SK-N-SH treated with all-trans-retinoic acid at 6 μM for 48 hours (cell line): ENCODE data around the gene AGTPBP1.

ENCODE experiments used
- ARNTL ChIP-seq: fragments of 450-650 bp; formaldehyde crosslinking; IDR thresholded peaks from 2 replicates; pipeline ENCODE4 v1.5.0; 2020; ENCODE audit warnings: low read depth, mild to moderate bottlenecking, moderate library complexity, borderline replicate concordance
- CSDC2 ChIP-seq: fragments of 250-450 bp; sonication (Bioruptor Pico); IDR thresholded peaks from 2 replicates; pipeline ENCODE4 v1.5.0; 2020; ENCODE audit warnings: mild to moderate bottlenecking, moderate library complexity
- PATZ1 ChIP-seq: fragments of 250-450 bp; sonication (Bioruptor Pico); IDR thresholded peaks from 2 replicates; pipeline ENCODE4 v1.8.0; 2020; ENCODE audit warnings: mild to moderate bottlenecking, moderate library complexity, borderline replicate concordance
- PPARA ChIP-seq: fragments of 250-450 bp; sonication (Bioruptor Pico); IDR thresholded peaks from 2 replicates; pipeline ENCODE4 v1.5.0; 2020; ENCODE audit warnings: mild to moderate bottlenecking, borderline replicate concordance
- RARB ChIP-seq: fragments of 250-450 bp; sonication (Bioruptor Pico); IDR thresholded peaks from 2 replicates; pipeline ENCODE4 v1.8.0; 2021; ENCODE audit warnings: mild to moderate bottlenecking, moderate library complexity
- TCF4 ChIP-seq: fragments of 250-450 bp; sonication (Bioruptor Pico); IDR thresholded peaks from 2 replicates; pipeline ENCODE4 v1.8.0; 2021; ENCODE audit warnings: mild to moderate bottlenecking, moderate library complexity, borderline replicate concordance
- TSHZ2 ChIP-seq: fragments of 250-450 bp; sonication (Bioruptor Pico); IDR thresholded peaks from 2 replicates; pipeline ENCODE4 v1.5.0; 2020; ENCODE audit warnings: mild to moderate bottlenecking, moderate library complexity
- ZFP3 ChIP-seq: fragments of 250-450 bp; sonication (Bioruptor Pico); IDR thresholded peaks from 2 replicates; pipeline ENCODE4 v1.5.0; 2020; ENCODE audit warnings: mild to moderate bottlenecking, moderate library complexity
- ZFP30 ChIP-seq: fragments of 450-650 bp; formaldehyde crosslinking; IDR thresholded peaks from 2 replicates; pipeline ENCODE4 v1.5.0; 2022; ENCODE audit warnings: mild to moderate bottlenecking, moderate library complexity
- ZNF70 ChIP-seq: fragments of 450-650 bp; formaldehyde crosslinking; IDR thresholded peaks from 2 replicates; pipeline ENCODE4 v1.5.0; 2020; ENCODE audit warnings: mild to moderate bottlenecking, moderate library complexity
- ZNF8 ChIP-seq: fragments of 450-650 bp; formaldehyde crosslinking; IDR thresholded peaks from 2 replicates; pipeline ENCODE4 v1.5.0; 2020; ENCODE audit warnings: mild to moderate bottlenecking, moderate library complexity
- TF ChIP-seq, protein P1 (sequence below): fragments of 250-450 bp; sonication (Bioruptor Pico); IDR thresholded peaks from 2 replicates; pipeline ENCODE4 v1.5.1; 2020; ENCODE audit warnings: low read depth, mild to moderate bottlenecking, moderate library complexity

DNA sequence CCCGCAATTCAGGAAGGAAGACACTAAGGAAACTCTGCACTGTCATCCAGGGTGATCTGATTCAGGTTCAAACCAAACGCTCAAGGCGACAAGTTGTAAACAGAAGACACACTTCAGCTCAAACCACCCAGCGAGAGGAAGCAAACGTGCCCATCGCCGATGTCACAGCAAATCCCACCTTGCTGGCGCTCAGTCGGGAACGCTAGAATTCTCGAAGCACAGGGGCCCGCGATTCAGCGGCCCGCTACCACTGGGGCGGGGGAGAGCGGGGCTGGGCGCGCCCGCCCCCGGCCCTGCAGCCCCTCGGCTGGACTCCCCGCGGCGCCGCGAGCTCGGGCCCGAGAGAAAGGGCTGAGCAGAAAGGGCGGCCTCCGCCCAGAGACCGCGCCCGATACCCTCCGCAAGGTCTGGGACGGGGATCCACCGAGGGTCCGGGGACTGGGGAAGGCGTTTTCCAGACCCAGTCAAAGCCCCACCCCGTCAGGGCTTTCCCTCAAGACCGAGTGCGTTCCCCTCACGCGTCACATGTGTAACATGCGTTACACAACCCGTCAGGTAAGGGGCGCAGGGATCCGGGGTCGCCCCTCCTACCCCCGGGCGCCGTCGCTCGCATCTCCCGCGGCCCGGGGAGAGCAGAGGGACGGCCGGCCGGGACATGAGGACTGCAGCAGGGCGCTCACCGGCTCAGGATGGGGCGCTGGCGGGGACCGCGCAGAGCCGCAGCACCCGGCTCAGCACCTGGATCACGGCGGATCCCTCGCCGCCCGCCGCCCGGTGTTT lies 469 bp downstream of the AGTPBP1 start:
- TF ChIP-seq ZNF8 (no peak), ZNF70 (CRISPR knock-in tag) (no peak), CSDC2 (CRISPR knock-in tag) (no peak), TCF4 (CRISPR knock-in tag) (no peak), ARNTL (CRISPR knock-in tag) (no peak), RARB (CRISPR knock-in tag) (no peak), PATZ1 (CRISPR knock-in tag) (no peak), TSHZ2 (no peak), PPARA (CRISPR knock-in tag) (no peak), ZFP30 (no peak), ZFP3 (no peak)
- TF ChIP-seq, protein P1, sequence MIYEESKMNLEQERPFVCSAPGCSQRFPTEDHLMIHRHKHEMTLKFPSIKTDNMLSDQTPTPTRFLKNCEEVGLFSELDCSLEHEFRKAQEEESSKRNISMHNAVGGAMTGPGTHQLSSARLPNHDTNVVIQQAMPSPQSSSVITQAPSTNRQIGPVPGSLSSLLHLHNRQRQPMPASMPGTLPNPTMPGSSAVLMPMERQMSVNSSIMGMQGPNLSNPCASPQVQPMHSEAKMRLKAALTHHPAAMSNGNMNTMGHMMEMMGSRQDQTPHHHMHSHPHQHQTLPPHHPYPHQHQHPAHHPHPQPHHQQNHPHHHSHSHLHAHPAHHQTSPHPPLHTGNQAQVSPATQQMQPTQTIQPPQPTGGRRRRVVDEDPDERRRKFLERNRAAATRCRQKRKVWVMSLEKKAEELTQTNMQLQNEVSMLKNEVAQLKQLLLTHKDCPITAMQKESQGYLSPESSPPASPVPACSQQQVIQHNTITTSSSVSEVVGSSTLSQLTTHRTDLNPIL (CRISPR knock-in tag): no peak
